ENCODE data around the gene EXOC8.

- TF ChIP-seq POLR2A (IDR thresholded peaks at IDR 0.05) (peak in 2 of 4 donors; percentile 24 to 52), CTCF (IDR thresholded peaks at IDR 0.05) (peak in 1 of 7 experiments; percentile 24)
Observed at GRCh38 chr1:231337472-231338269, at the start of gene EXOC8.

Measured in stomach (tissue), 4 donors.